HepG2 (cell line): ENCODE results near the gene TDP2.
A peak's percentile ranks its signal among the peaks of the same experiment; 100 is the strongest.

Source experiments
- NCOR1 ChIP-seq: fragments of 200-600 bp; sonication (generic); IDR thresholded peaks from 2 replicates; pipeline ENCODE4 v1.7.0; 2017; ENCODE audit warnings: antibody characterized with exemption, low read length, borderline replicate concordance
- NR2F1 ChIP-seq, 2 experiments: fragments of 450-650 bp in 1 of 2; formaldehyde crosslinking in 1 of 2; IDR thresholded peaks; 2 replicates each; pipeline versions ENCODE4 v1.5.0 to v1.6.1; 2016 to 2020; ENCODE audit warnings: mild to moderate bottlenecking in 1 of 2, missing compliant biosample characterization in 1 of 2, missing genetic modification reagents in 1 of 2, moderate library complexity in 1 of 2
- POLR2AphosphoS5 ChIP-seq: IDR thresholded peaks from 2 replicates; pipeline ENCODE4 v1.6.1; 2012; ENCODE audit warnings: low read depth, low read length
- REST ChIP-seq, 2 experiments: IDR thresholded peaks; 2 replicates each; pipeline ENCODE4 v1.6.1; 2011 to 2012; ENCODE audit warnings: low read length in 2 of 2, borderline replicate concordance in 1 of 2, low read depth in 1 of 2, mild to moderate bottlenecking in 1 of 2, moderate library complexity in 1 of 2
- RNF2 ChIP-seq: fragments of 450-650 bp; conservative IDR thresholded peaks from 2 replicates; pipeline ENCODE4 v1.6.1; 2016; ENCODE audit warnings: low read depth
- SALL1 ChIP-seq: sonication (generic); formaldehyde crosslinking; IDR thresholded peaks from 2 replicates; pipeline ENCODE4 v1.8.0; 2022; ENCODE audit warnings: mild to moderate bottlenecking, missing genetic modification reagents
- SP4 ChIP-seq: sonication (generic); formaldehyde crosslinking; IDR thresholded peaks from 2 replicates; pipeline ENCODE4 v1.8.1; 2023; ENCODE audit warnings: mild to moderate bottlenecking, missing genetic modification reagents
- ZBTB39 ChIP-seq: sonication (generic); formaldehyde crosslinking; IDR thresholded peaks from 2 replicates; pipeline ENCODE4 v1.5.0; 2020; ENCODE audit warnings: missing genetic modification reagents
- ZBTB40 ChIP-seq, 2 experiments: fragments of 450-650 bp in 1 of 2; sonication (generic) in 1 of 2; formaldehyde crosslinking in 1 of 2; IDR thresholded peaks; 2 replicates each; pipeline versions ENCODE4 v1.6.1 to v1.8.0; 2016 to 2022; ENCODE audit warnings: antibody characterized with exemption in 1 of 2, mild to moderate bottlenecking in 1 of 2, missing genetic modification reagents in 1 of 2
- ZBTB7B ChIP-seq: sonication (generic); formaldehyde crosslinking; IDR thresholded peaks from 2 replicates; pipeline ENCODE4 v1.4.0; 2020; ENCODE audit warnings: missing genetic modification reagents
- ZNF274 ChIP-seq: sonication (generic); formaldehyde crosslinking; IDR thresholded peaks from 2 replicates; pipeline ENCODE4 v1.5.1; 2020; ENCODE audit warnings: mild to moderate bottlenecking, missing genetic modification reagents

- TF ChIP-seq SALL1 (CRISPR knock-in tag) (no peak), SP4 (CRISPR knock-in tag) (no peak), ZBTB7B (CRISPR knock-in tag) (no peak), ZNF274 (no peak), RNF2 (no peak), ZBTB40 (IDR thresholded peaks at IDR 0.05) (no peak), ZBTB40 (CRISPR knock-in tag; IDR thresholded peaks at IDR 0.05) (no peak), ZBTB39 (no peak), POLR2AphosphoS5 (peak; percentile 7), NCOR1 (no peak), NR2F1 (CRISPR knock-in tag; IDR thresholded peaks at IDR 0.05) (no peak), REST (IDR thresholded peaks at IDR 0.05; ENCODE audit: borderline replicate concordance in 1 of 2, low read depth in 1 of 2, low read length in 2 of 2) (no peak)
Measured at GRCh38 chr6:24702720-24703282, 36.1 kb upstream of the TDP2 start.
